Measurements from ENCODE around the gene PROC.
A peak's percentile ranks its signal among the peaks of the same experiment; 100 is the strongest.

The PROC gene

DNA sequence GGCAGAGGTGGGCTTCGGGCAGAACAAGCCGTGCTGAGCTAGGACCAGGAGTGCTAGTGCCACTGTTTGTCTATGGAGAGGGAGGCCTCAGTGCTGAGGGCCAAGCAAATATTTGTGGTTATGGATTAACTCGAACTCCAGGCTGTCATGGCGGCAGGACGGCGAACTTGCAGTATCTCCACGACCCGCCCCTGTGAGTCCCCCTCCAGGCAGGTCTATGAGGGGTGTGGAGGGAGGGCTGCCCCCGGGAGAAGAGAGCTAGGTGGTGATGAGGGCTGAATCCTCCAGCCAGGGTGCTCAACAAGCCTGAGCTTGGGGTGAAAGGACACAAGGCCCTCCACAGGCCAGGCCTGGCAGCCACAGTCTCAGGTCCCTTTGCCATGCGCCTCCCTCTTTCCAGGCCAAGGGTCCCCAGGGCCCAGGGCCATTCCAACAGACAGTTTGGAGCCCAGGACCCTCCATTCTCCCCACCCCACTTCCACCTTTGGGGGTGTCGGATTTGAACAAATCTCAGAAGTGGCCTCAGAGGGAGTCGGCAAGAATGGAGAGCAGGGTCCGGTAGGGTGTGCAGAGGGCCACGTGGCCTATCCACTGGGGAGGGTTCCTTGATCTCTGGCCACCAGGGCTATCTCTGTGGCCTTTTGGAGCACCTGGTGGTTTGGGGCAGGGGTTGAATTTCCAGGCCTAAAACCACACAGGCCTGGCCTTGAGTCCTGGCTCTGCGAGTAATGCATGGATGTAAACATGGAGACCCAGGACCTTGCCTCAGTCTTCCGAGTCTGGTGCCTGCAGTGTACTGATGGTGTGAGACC lies at the start of gene PROC:
Gene PROC, plus strand, starts transcription at position 128 of the 812 bp plus-strand sequence. CDS start 1,516 bp downstream, outside the sequence.
- DNase-seq (ENCODE audit: low spot score): no peak

DNA sequence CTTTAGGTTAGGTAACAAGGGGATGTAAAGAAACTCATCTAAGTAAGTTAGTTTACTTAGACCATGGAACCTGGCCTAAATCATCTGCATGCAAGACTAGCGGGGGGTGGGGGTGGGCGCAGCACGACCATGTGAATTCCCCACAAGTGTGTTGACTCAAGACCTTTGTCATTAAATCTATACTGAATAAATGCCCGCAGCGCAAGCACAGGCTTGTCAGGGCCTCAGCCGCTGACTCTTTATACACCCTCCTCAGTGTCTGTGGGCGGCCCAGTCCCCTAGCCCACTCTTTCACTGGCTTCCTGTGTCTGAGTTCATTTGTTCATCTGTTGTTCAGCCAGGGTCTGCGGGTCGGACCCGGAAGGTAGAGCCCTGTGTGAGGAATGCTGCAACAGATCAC lies 48.2 kb upstream of the PROC start:
- DNase-seq (ENCODE audit: low spot score): no peak

DNA sequence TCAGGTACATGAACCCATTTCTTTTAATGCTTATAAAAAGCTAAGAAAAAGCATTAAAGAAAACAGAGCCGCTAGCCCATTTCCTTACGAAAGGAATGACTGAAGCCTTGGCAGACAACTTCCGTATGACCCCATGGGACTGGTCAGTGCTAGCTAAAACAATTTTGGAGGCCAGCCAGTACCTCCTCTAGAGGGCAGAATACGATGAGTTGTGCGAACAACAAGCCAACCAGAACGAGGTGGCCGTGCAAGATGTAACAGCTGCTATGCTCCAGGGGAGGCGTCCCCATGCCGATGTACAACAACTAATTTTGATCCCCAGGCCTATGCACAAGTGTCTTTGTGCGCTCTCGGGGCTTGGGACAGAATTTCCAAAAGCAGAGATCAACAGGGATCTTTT lies 47.2 kb upstream of the PROC start:
- DNase-seq (ENCODE audit: low spot score): no peak

DNA sequence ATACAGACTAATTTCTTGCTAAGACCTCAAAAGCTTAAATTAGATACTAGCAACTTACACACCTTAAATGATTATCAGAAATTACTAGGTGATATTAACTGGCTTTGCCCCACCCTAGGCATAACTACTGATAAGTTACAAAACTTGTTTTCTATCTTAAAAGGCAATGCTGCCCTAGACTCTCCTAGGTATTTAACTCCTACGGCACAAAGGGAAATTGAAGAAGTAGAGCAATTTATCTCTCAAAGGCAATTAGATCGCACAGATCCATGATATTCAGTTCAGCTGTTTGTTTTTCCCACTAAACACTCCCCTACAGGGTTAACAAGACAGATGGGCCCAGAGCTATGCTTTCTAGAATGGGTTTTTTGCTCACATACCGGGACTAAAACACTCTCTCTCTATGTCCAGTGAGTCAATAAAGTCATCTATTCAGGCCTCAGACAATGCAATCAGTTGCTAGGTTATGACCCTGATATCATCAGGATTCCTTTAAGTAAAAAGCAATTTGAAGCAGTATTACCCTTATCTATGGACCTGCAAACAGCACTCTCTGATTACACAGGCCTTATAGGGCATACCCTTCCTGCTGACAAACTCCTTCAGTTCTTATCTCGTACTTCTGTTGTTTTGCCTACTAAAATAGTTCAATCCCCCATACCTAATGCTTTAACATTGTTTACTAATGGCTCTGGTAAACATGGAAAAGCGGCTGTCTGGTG lies 44.7 kb upstream of the PROC start:
- DNase-seq (ENCODE audit: low spot score): no peak

DNA sequence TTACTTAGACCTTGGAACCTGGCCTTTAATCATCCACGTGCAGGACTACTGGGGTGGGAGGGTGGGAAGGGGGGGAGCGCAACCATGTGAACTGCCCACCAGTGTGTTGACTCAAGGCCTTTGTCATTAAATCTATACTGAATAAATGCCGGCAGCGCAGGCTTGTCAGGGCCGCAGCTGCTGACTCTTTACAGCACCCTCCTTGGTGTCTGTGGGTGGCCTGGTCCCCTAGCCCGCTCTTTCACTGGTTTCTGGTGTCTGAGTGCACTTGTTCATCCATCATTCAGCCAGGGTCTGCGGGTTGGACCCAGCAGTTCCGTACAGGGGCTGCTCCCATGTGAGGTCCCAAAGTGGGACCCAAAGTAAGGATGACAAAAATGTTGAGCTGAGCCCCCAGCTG lies 42.0 kb upstream of the PROC start:
- no peak for DNase-seq (ENCODE audit: low spot score)

DNA sequence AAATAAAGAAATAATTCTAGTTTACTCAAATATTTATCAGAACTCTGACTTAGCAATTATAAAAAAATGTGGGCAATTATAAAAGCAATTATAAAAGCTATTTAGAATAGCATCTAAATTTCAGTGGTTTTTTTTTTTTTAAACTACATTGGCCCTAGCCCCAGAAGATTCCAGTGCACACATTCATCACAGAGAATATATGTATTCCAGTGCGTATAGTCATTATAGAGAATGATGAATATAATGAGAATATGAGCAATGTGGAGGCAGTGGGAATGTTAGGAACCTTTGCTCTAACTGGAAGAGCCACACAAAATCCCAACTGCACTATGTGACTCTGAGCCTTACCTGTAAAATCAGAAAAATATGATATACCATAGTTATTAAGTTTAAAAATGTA lies 41.0 kb upstream of the PROC start:
- DNase-seq (ENCODE audit: low spot score): no peak

DNA sequence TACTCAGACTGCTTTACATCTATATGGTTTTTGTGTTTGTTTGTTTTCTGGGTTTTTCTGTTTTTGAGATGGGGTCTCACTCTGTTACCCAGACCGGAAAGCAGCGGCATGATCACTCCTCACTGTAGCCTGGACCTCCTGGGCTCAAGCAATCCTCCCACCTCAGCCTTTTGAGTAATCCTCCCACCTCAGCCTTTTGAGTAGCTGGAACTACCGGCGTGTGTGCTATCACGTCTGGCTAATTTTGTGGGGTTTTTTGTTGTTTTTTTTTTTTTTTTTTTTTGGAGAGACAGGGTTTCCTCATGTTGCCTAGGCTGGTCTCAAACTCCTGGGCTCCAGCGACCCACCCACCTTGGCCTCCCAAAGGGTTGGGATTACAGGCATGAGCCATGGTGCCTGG lies 39.5 kb upstream of the PROC start:
- DNase-seq (ENCODE audit: low spot score): no peak

DNA sequence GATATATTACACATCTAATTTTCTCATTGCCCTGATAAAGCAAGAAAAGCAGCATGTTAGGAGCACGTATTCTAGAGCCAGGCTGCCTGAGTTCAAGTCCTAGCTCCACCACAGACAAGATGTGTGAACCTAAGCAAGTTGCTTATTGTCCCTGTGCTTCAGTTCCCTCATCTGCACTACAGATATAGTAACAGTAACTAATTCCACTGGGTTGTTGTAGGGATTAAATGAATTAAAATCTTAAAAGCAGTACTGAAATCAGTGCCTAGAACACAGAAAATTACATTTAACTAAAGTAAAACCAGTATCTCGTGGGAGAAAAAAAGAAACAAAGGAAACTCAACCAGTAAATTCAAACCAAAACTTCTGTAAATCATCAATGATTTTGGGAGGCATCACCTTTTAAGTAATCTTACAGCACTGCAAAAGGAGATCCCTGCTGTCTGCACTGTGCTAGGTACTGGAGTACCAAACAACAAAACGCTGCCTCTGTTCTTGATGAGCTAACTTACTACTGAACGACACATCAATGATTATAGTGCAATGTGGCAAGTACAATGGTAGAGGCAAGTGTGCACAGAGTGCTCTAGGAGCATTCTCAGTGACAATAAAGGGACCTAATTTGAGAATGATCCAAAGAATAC lies 38.4 kb upstream of the PROC start:
- no peak for DNase-seq (ENCODE audit: low spot score)

DNA sequence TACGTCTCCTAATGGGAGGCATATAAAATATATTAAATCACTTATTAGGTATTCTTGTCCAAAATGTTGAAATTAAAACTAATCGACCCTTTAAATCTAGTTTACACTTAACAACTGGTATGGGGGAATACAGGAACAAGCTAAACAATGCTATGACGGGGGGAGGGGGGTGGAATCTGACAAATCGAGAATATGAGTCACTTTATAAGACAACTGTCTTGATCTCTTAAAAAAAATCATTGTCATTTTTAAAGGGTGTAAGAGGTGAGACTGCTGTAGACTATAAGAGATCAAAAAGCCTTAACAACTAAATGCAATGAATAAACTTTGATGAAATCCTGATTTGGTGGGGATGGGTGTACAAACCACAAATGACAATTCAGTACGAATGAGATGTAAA lies 36.5 kb upstream of the PROC start:
- DNase-seq (ENCODE audit: low spot score): peak; percentile 14

DNA sequence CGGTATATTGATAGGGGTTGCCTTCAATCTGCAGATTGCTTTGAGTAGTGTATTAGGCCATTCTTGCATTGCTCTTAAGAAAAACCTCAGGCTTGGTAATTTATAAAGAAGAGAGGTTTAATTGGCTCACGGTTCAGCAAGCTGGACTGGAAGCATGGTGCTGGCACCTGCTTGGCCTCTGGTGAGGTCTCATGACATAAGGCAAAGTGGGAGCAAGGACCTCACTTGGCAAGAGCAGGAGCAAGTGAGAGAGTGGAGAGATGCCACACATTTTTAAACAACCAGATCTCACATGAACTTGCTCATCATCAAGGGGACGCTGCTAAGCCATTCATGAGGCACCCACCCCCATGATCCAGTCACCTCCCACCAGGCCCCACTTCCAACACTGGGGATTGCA lies 35.4 kb upstream of the PROC start:
- no peak for DNase-seq (ENCODE audit: low spot score)

DNA sequence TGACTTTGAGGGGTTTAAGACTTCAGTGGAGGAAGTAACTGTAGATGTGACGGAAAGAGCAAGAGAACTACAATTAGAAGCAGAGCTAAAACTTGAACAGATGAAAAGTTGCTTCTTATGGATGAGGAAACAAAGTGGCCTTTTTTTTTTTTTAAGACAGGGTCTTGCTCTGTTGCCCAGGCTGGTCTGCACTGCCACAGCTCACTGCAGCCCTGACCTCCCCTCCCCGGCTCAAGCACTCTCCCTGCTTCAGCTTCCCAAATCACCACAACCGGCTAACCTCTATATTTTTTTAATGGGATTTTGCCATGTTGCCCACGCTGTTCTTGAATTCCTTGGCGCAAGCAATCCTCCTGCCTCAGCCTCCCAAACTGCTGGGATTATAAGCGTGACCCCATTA lies 33.7 kb upstream of the PROC start:
- DNase-seq (ENCODE audit: low spot score): no peak

DNA sequence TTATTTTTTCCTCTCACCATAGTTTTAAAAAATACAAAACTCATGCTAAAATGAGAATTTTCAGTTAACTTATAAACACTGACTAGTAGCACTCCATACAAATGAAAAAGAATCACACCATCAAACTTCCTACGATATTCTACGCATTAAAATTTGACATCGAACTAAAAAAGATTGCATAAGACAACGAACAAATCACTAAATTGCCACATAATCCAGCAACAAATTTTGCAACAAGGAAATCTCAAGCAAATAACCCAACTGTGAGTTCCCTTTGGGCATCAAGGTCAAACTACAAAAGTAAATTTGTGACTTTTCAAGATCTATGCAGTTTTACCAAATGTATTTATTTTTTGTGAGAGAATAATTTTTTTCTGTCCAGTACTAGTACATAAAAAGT lies 32.0 kb upstream of the PROC start:
- no peak for DNase-seq (ENCODE audit: low spot score)

DNA sequence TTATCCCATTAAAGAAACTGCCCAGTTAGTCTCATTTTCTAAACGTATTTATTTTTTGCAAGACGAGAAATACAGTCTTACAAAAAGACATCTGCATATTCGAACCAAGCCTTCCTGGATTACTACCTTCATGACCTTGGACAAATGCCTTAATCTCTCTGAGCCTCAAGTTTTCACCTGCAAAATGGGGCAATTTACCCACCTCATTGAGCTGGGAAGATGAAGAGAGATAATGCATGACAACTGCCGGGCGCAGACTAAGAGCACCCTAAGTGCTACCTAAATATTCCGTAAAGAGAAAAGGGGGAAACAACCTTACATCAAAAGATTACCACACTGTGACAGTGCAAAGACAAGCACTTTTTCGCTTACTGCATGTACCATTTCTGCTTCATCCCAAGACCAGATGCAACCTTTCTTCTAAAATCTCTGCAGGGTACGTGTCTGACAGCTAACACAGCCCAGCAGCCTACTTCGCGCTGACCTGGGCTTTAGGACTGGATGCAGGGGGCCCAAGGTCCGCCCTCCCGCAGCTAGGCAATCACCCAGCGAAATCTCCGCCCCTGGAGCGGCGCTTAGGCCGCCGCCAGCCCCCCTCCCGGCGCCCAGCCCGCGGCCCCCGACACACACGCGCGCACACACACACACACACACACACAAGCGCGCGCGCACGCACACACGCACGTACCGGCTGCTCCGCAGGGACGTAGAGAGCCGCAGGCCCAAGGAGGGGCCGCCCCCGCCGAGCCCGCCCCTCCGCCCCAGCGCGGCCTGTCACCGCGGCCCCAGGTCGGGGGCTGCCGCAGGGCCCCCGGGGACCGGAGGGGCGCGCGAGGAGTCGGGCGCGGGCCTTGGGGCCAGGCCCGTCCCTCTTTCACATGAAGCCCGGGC lies 31.2 kb upstream of the PROC start:
- DNase-seq (ENCODE audit: low spot score): peak; percentile 80

DNA sequence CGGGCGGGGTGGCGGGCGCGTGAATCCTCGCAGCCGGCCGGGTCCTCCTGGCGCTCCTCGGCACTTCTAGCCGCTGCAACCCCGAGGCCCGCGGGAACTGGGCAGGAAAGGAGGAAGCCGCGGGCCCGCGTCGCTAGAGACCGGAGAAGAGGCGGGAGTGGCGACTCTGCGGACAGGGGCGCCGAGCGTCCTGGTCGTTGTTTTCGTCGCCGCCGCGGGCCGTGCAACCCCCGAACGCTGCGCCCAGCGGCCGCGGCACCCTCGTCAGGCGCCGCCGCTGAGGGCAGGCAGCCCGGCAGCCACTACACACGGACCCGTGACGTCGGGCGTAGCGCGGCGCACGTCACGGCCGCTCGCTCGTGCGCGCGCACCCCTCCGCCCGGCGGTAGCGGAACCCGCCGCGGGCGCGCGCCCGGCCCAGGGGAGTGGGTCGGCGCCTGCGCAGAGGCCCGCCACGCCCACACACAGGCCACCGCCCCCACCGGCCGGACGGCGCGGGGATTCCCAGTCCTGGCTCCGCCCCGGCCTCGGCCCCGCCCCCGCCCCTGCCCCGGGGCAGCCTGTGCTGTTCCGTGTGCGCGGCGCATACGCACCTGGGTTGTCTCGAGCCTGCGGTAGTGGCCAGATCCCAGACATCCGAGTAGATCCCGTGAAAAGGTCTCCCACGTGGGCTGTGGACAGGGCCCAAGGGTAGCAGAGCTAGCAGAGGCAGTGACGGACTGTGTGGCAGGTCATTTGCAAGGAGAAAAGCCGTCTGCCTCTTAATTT lies 30.4 kb upstream of the PROC start, which contains the start of gene MAP3K2:
Gene MAP3K2, minus strand, starts transcription at position 321 of the 768 bp plus-strand sequence. CDS start 44,846 bp downstream, outside the sequence.
- DNase-seq (ENCODE audit: low spot score): peak; percentile 94

DNA sequence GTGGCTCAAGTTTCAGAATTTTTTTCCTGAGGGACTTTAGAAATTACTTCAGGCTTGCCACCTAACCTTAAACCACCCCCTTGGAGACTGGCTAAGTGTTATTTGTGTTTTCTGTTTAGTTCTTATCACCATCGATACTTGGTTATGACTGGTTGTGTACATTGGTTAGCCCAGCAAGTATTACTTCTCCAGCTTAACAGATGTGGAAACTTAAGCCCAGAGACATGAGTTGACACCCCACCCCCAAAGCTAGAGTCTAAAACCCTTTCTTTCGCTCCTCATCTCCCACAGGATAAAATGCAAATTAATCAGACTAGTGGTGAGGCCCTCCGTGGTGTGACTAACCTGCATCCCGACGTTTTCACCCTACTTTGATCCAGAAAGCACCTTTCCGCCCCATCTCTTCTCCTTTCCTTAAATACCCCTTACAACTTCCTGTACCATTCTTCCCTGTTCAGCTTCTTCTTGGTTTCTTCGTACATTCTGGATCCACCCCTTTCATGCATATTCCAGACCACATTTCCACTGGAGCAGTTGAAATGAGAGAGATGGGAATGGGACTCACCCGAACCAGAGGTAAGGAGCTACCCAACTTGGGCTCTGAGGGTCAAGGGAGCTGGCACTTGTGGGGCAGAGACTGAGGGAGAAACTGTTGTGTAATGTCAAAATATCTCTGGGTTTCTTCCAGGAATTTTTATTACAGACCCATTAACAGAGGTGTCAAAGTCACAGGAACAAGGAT lies 29.6 kb upstream of the PROC start:
- DNase-seq (ENCODE audit: low spot score): peak; percentile 60

DNA sequence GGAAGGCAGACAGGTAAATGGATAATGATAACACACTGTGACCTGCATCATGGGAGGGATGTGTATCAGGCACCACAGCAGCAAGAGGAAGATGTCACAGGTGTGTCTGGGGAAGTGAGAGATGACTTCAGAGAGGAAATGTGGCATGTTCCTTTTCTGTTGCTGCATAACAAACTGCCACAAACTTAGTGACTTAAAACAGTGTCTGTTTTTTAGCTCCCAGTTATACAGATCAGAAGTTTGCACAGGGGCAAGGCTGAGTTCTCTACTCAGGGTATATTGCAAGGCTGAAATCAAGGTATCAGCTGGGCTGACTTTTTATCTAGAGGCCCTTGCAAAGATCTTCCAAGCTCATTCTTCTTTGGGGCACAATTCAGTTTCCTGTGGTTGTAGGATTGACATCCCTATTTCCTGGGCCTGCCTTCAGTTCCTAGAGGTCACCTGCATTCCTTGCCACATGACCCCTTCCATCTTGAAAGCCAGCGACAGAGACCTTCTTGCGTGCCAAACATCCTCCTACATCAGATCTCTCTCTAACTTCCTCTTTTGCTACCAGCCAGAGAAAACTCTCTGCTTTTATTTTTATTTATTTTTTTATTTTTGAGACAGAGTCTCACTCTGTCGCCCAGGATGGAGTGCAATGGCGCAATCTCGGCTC lies 28.3 kb upstream of the PROC start:
- peak; percentile 59 for DNase-seq (ENCODE audit: low spot score)

DNA sequence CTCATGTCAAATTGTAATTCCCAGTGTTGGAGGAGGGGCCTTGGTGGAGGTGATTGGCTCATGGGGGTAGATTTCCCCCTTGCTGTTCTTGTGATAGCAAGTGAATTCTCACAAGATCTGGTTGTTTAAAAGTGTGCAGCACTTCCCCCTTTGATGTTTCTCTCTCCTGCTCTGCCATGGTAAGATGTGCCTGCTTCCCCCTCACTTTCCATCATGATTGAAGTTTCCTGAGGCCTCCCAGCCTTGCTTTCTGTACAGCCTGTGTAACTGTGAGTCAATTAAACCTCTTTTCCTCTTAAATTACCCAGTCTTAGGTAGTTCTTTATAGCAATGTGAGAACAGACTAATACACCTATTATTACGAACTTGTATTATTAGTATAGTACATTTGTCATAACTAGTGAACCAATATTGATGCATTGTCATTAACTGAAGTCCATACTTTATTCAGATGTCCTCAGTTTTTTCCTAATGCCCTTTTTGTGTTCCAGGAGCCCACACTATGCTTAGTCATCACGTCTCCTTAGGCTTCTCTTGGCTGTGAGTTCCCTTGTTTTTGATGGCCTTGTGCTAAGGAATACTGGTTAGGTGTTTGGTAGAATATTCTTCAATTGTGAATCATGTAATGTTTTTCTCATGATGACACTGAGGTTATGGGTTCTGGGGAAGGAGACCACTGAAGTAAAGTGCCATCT lies 25.9 kb upstream of the PROC start:
- DNase-seq (ENCODE audit: low spot score): no peak

DNA sequence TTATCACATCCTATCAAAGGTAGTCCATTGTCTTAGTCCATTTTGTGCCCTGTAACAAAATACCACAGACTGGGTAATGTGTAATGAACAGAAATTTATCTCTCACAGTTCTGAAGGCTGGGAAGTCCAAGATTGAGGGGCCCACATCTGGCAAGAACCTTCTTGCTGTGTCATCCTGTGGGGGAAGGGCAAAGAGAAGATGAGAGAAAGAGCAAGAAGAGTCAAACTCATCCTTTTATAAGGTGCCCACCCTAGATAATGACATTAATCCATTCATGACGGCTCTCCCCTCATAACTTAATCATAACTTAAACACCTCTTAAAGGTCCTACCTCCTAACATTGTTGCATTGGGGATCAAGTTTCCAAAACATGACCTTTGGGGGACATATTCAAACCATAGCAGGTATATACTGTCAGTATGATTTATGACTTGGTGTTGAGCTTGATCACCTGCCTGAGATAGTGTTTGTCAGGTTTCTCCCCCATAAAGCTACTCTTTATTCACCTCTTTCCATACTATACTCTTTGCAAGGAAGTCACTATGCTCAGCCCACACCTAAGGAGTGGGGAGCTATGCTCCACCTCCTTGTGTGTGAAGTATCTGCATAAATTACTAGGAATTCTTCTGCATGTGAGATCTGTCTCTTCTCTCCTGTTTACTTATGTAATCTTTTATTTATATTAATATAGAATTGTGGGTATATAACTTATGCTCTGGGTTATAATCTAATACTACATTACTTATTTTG lies 25.2 kb upstream of the PROC start:
- DNase-seq (ENCODE audit: low spot score): no peak

DNA sequence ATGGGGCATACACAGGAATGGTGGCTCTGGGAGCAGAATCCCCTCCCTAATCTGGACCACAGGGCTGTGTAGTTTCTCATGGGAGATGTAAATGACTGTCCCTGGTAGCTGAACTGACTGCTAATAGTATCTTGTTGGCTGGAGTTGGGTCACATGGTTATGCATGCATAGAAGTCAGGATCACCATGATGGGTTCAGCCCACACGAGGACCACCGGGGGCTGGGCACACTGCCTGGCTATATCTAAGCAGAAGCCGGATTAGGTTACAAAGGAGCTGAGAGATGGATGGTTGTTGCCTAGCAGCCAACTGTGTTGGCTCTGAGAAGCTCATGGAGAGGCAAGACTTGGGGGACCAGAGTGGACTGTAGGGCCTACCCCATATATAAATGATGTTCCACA lies 23.7 kb upstream of the PROC start:
- DNase-seq (ENCODE audit: low spot score): no peak

Measured in CD4-positive, alpha-beta T cell treated with Interleukin-2 at 100 ng/mL for 4 hours (primary cell).